NCI-H146 (cell line): ENCODE results near the gene ARL2BP.

Experiments used
- DNase-seq: peaks from one replicate; lab custom pipeline; 2025; lab: John Stamatoyannopoulos, UW

Gene ARL2BP

GRCh38 chr16:57235128-57236021 is 9.7 kb upstream of the ARL2BP start:
- DNase-seq, result no peak

- DNase-seq, result no peak
These were observed 9.1 kb upstream of the ARL2BP start for GRCh38 chr16:57236022-57236350.

- DNase-seq, result no peak
These were observed 6.4 kb upstream of the ARL2BP start for GRCh38 chr16:57238682-57239081.

GRCh38 chr16:57239107-57239506 is 6.0 kb upstream of the ARL2BP start:
- no peak for DNase-seq

- DNase-seq, result no peak
These were observed 4.2 kb upstream of the ARL2BP start for GRCh38 chr16:57240851-57241250.

- no peak for DNase-seq
These were observed 2.4 kb upstream of the ARL2BP start for GRCh38 chr16:57242650-57243049.

- no peak for DNase-seq
These were observed 644 bp upstream of the ARL2BP start for GRCh38 chr16:57244463-57244766.

- DNase-seq, result peak; percentile 62
These were observed 534 bp downstream of the ARL2BP start for GRCh38 chr16:57245472-57246113.

GRCh38 chr16:57251352-57251751 is 6.3 kb downstream of the ARL2BP start:
- no peak for DNase-seq

- no peak for DNase-seq
These were observed 7.2 kb downstream of the ARL2BP start for GRCh38 chr16:57252148-57252721.

GRCh38 chr16:57253466-57253865 is 8.4 kb downstream of the ARL2BP start:
- no peak for DNase-seq

- DNase-seq, result no peak
These were observed 10.8 kb downstream of the ARL2BP start for GRCh38 chr16:57255686-57256415.

- no peak for DNase-seq
These were observed 11.7 kb downstream of the ARL2BP start for GRCh38 chr16:57256601-57257395.

- no peak for DNase-seq
These were observed 12.5 kb downstream of the ARL2BP start for GRCh38 chr16:57257455-57258070.

GRCh38 chr16:57258226-57258909 is 13.3 kb downstream of the ARL2BP start:
- DNase-seq, result no peak

GRCh38 chr16:57258910-57259475 is 13.9 kb downstream of the ARL2BP start:
- DNase-seq, result no peak

- no peak for DNase-seq
These were observed 15.4 kb downstream of the ARL2BP start for GRCh38 chr16:57260294-57260929.

- DNase-seq, result no peak
These were observed 16.7 kb downstream of the ARL2BP start for GRCh38 chr16:57261806-57262205.

- DNase-seq, result no peak
These were observed 17.9 kb downstream of the ARL2BP start for GRCh38 chr16:57262841-57263540.
